ENCODE measurements around the gene ARHGAP31. TPM values are rescaled to one million over a fixed set of nuclear protein-coding genes. Genes with fewer than 3 reads are reported as not detected.
A peak's percentile ranks its signal among the peaks of the same experiment; 100 is the strongest.
"Not testable (repeated sequence)": the region's sequence is repeated elsewhere in the genome, so short reads cannot be mapped to it uniquely, and the experiment has no call there.

Gene ARHGAP31
- 42.1 TPM for total RNA-seq
- long read RNA-seq, full-length matches to known transcripts = 8 of 44 reads
- long read RNA-seq, partial matches to known transcripts = 32 of 44 reads
- long read RNA-seq, other reads (novel, unspliced or antisense) = 4 of 44 reads

GRCh38 chr3:119293871-119294695, at the start of gene ARHGAP31:
Gene ARHGAP31, plus strand, starts transcription at chr3:119294383. Its CDS starts 522 bp downstream, at chr3:119294905.
- peak; percentile 86 for DNase-seq
- ATAC-seq (ENCODE audit: poor library complexity) = peak; percentile 75
- intact Hi-C loops (cut with DNase I) = loop anchor here (2.0 kb wide), 1 partner anchor 29 kb away; no protein-coding TSS in a partner anchor

- ATAC-seq (ENCODE audit: poor library complexity) (no peak), DNase-seq (peak; percentile 78)
- intact Hi-C loops (cut with DNase I) = no loop called here
Observed at GRCh38 chr3:119245778-119246177, 48.4 kb upstream of the ARHGAP31 start.

- no peak for DNase-seq
- intact Hi-C loops (cut with DNase I) = no loop called here
- ATAC-seq (ENCODE audit: poor library complexity) = no peak
Observed at GRCh38 chr3:119255214-119255613, 39.0 kb upstream of the ARHGAP31 start.

- ATAC-seq (ENCODE audit: poor library complexity) = peak; percentile 19
- intact Hi-C loops (cut with DNase I) = no loop called here
- DNase-seq = no peak
Observed at GRCh38 chr3:119257111-119257510, 37.1 kb upstream of the ARHGAP31 start.

GRCh38 chr3:119257654-119258410, 36.4 kb upstream of the ARHGAP31 start:
- no peak for DNase-seq
- ATAC-seq (ENCODE audit: poor library complexity) = peak; percentile 90
- intact Hi-C loops (cut with DNase I) = no loop called here

GRCh38 chr3:119258915-119259314, 35.3 kb upstream of the ARHGAP31 start:
- intact Hi-C loops (cut with DNase I) = no loop called here
- ATAC-seq (ENCODE audit: poor library complexity) (peak; percentile 56), DNase-seq (no peak)

- intact Hi-C loops (cut with DNase I) = no loop called here
Observed at GRCh38 chr3:119259821-119260220, 34.4 kb upstream of the ARHGAP31 start.

GRCh38 chr3:119261055-119261454, 33.1 kb upstream of the ARHGAP31 start:
- DNase-seq = no peak
- no peak for ATAC-seq (ENCODE audit: poor library complexity)
- intact Hi-C loops (cut with DNase I) = no loop called here

More at GRCh38 chr3:119259821-119260220, 34.4 kb upstream of the ARHGAP31 start:
- DNase-seq (no peak), ATAC-seq (ENCODE audit: poor library complexity) (no peak)

GRCh38 chr3:119270212-119270611, 24.0 kb upstream of the ARHGAP31 start:
- intact Hi-C loops (cut with DNase I) = loop anchor here (10.0 kb wide), 1 partner anchor 85 kb away; no protein-coding TSS in a partner anchor
- not testable (repeated sequence) for DNase-seq; ATAC-seq (ENCODE audit: poor library complexity)

GRCh38 chr3:119276680-119277079, 17.5 kb upstream of the ARHGAP31 start:
- DNase-seq = no peak
- intact Hi-C loops (cut with DNase I) = loop anchor here (5.0 to 10.0 kb wide), 2 partner anchors 78 to 401 kb away; partner anchors contain the start of gene COX17
- no peak for ATAC-seq (ENCODE audit: poor library complexity)

- ATAC-seq (ENCODE audit: poor library complexity) = peak; percentile 87
- DNase-seq = peak; percentile 85
- intact Hi-C loops (cut with DNase I) = loop anchor here (5.0 to 10.0 kb wide), 2 partner anchors 76 to 398 kb away; partner anchors contain the start of gene COX17
Observed at GRCh38 chr3:119279101-119279554, 15.1 kb upstream of the ARHGAP31 start.

GRCh38 chr3:119279584-119280243, 14.5 kb upstream of the ARHGAP31 start:
- ATAC-seq (ENCODE audit: poor library complexity) (peak; percentile 41), DNase-seq (no peak)
- intact Hi-C loops (cut with DNase I) = loop anchor here (5.0 to 10.0 kb wide), 2 partner anchors 75 to 398 kb away; partner anchors contain the start of gene COX17

GRCh38 chr3:119288669-119289403, 5.3 kb upstream of the ARHGAP31 start:
- ATAC-seq (ENCODE audit: poor library complexity) (no peak), DNase-seq (no peak)
- intact Hi-C loops (cut with DNase I) = no loop called here

GRCh38 chr3:119289404-119289770, 4.8 kb upstream of the ARHGAP31 start:
- DNase-seq (no peak), ATAC-seq (ENCODE audit: poor library complexity) (no peak)
- intact Hi-C loops (cut with DNase I) = no loop called here

GRCh38 chr3:119290613-119291012, 3.6 kb upstream of the ARHGAP31 start:
- intact Hi-C loops (cut with DNase I) = no loop called here
- no peak for ATAC-seq (ENCODE audit: poor library complexity)
- DNase-seq = no peak

- ATAC-seq (ENCODE audit: poor library complexity) (no peak), DNase-seq (no peak)
- intact Hi-C loops (cut with DNase I) = no loop called here
Observed at GRCh38 chr3:119291062-119291700, 3.0 kb upstream of the ARHGAP31 start.

- ATAC-seq (ENCODE audit: poor library complexity) (no peak), DNase-seq (no peak)
- intact Hi-C loops (cut with DNase I) = no loop called here
Observed at GRCh38 chr3:119292666-119293065, 1.5 kb upstream of the ARHGAP31 start.
